ENCODE results near the gene KLHL21.
"Not testable (repeated sequence)": the region's sequence is repeated elsewhere in the genome, so short reads cannot be mapped to it uniquely, and the experiment has no call there.

The KLHL21 gene

GRCh38 chr1:6624710-6625583, 22.3 kb upstream of the KLHL21 start, which contains the start of gene THAP3:
Gene THAP3, plus strand, starts transcription at chr1:6624868. Its CDS starts 351 bp downstream, at chr1:6625219.
- DNase-seq: peak; percentile 85

- DNase-seq: no peak
Measured at GRCh38 chr1:6623269-6623965, 20.7 kb upstream of the KLHL21 start.

- DNase-seq: no peak
Measured at GRCh38 chr1:6622396-6623152, 19.9 kb upstream of the KLHL21 start.

GRCh38 chr1:6621429-6622391, 19.0 kb upstream of the KLHL21 start:
- no peak for DNase-seq

GRCh38 chr1:6619045-6619444, 16.4 kb upstream of the KLHL21 start:
- DNase-seq: no peak

- no peak for DNase-seq
Measured at GRCh38 chr1:6614929-6615785, 12.5 kb upstream of the KLHL21 start.

GRCh38 chr1:6614019-6614928, 11.6 kb upstream of the KLHL21 start:
- DNase-seq: peak; percentile 30

GRCh38 chr1:6613361-6614018, 10.8 kb upstream of the KLHL21 start, which contains the start of gene PHF13:
Gene PHF13, plus strand, starts transcription at chr1:6613731. Its CDS starts 336 bp downstream, at chr1:6614067.
- peak; percentile 98 for DNase-seq

- DNase-seq: peak; percentile 85
Measured at GRCh38 chr1:6612641-6613360, 10.1 kb upstream of the KLHL21 start.

- DNase-seq: peak; percentile 60
Measured at GRCh38 chr1:6603915-6604558, 1.4 kb upstream of the KLHL21 start.

- peak; percentile 93 for DNase-seq
Measured at GRCh38 chr1:6603238-6603914, 707 bp upstream of the KLHL21 start.

GRCh38 chr1:6601923-6602668, 573 bp downstream of the KLHL21 start:
- DNase-seq: peak; percentile 38

GRCh38 chr1:6601049-6601922, 1.4 kb downstream of the KLHL21 start:
- peak; percentile 82 for DNase-seq

- DNase-seq: no peak
Measured at GRCh38 chr1:6600410-6601048, 2.1 kb downstream of the KLHL21 start.

- not testable (repeated sequence) for DNase-seq
Measured at GRCh38 chr1:6599991-6600390, 2.7 kb downstream of the KLHL21 start.

Data from midbrain (tissue), 1 donor.